ENCODE data around the gene TIMM10B. TPM values are rescaled to one million over a fixed set of nuclear protein-coding genes. Genes with fewer than 3 reads are reported as not detected.

The TIMM10B gene
- total RNA-seq, 1 donor = 49.7 TPM

GRCh38 chr11:6523253-6523652 is 42.0 kb downstream of the TIMM10B start:
- no peak for TF ChIP-seq CTCF (IDR thresholded peaks at IDR 0.05; ENCODE audit: insufficient read depth, low read depth, low read length)
- no peak overlapping the region for H3K4me3 ChIP-seq (ENCODE audit: low read depth, low read length)
- DNase-seq (ENCODE audit: low read depth) = peak; percentile 53

- DNase-seq (ENCODE audit: low read depth) = no peak
- no peak overlapping the region for H3K4me3 ChIP-seq (ENCODE audit: low read depth, low read length)
- no peak for TF ChIP-seq CTCF (IDR thresholded peaks at IDR 0.05; ENCODE audit: insufficient read depth, low read depth, low read length)
These were observed 45.3 kb downstream of the TIMM10B start for GRCh38 chr11:6526411-6527135.

GRCh38 chr11:6529266-6529665 is 48.0 kb downstream of the TIMM10B start:
- H3K4me3 ChIP-seq (ENCODE audit: low read depth, low read length) = no peak overlapping the region
- TF ChIP-seq CTCF (IDR thresholded peaks at IDR 0.05; ENCODE audit: insufficient read depth, low read depth, low read length) = no peak
- DNase-seq (ENCODE audit: low read depth) = no peak

GRCh38 chr11:6530848-6531247 is 49.5 kb downstream of the TIMM10B start:
- no peak for DNase-seq (ENCODE audit: low read depth)
- no peak overlapping the region for H3K4me3 ChIP-seq (ENCODE audit: low read depth, low read length)
- no peak for TF ChIP-seq CTCF (IDR thresholded peaks at IDR 0.05; ENCODE audit: insufficient read depth, low read depth, low read length)

DNA sequence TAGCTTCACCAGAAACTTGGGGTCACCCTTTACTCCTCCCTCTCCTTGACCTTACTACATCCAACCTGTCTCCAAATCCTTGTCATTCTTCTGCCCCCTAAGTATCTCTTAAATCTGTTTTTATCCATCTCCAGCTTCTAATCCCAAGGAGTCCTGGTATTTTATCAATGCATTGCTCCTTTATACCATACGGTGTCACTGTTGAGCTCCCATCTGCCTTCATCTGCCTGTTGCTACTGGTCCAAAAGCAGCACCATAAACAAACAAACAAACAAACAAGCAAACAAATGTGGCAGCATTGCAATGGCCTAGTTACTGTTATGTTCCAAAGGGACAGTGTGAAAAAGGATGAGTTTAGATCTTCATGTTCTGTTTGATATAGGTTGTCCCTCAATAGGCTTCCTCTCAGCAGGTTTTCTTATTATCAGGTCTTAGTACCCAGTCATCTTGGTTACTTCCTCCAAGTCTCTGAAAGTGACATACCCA is 50.0 kb downstream of the TIMM10B start:
- peak; percentile 74 for TF ChIP-seq CTCF (IDR thresholded peaks at IDR 0.05; ENCODE audit: insufficient read depth, low read depth, low read length)
- no peak overlapping the region for H3K4me3 ChIP-seq (ENCODE audit: low read depth, low read length)
- DNase-seq (ENCODE audit: low read depth) = peak; percentile 55

Other genes with a start within 250 kb of the TIMM10B start
- gene FHIP1B, start 246.9 kb upstream of the TIMM10B start, total RNA-seq = 13.5 and 15.1 TPM in 2 replicates
- under 0.01 and 0.43 TPM in 2 replicates for gene CNGA4, start 242.4 kb upstream of the TIMM10B start, total RNA-seq
- under 0.01 TPM in 1 of 2 replicates, not detected in the other for gene CCKBR, start 221.7 kb upstream of the TIMM10B start, total RNA-seq
- 142 and 374 TPM in 2 replicates for gene CAVIN3, start 161.0 kb upstream of the TIMM10B start, total RNA-seq
- 35.0 and 37.7 TPM in 2 replicates for gene SMPD1, start 91.0 kb upstream of the TIMM10B start, total RNA-seq
- gene APBB1, start 62.4 kb upstream of the TIMM10B start, total RNA-seq = 35.4 and 42.2 TPM in 2 replicates
- gene HPX, start 40.5 kb upstream of the TIMM10B start, total RNA-seq = under 0.01 TPM in 1 of 2 replicates, not detected in the other
- gene TRIM3, start 7.6 kb upstream of the TIMM10B start, total RNA-seq = 22.0 and 23.5 TPM in 2 replicates
- 61.2 and 66.9 TPM in 2 replicates for gene ARFIP2, start 170 bp upstream of the TIMM10B start, total RNA-seq
- gene DNHD1, start 15.8 kb downstream of the TIMM10B start, total RNA-seq = 6.1 and 7.3 TPM in 2 replicates
- 8.7 and 13.4 TPM in 2 replicates for gene RRP8, start 122.1 kb downstream of the TIMM10B start, total RNA-seq
- 298 and 323 TPM in 2 replicates for gene ILK, start 122.3 kb downstream of the TIMM10B start, total RNA-seq
- gene TAF10, start 130.7 kb downstream of the TIMM10B start, total RNA-seq = 28.0 and 28.9 TPM in 2 replicates
- gene TPP1, start 137.9 kb downstream of the TIMM10B start, total RNA-seq = 98.4 and 110 TPM in 2 replicates
- gene DCHS1, start 174.3 kb downstream of the TIMM10B start, total RNA-seq = 33.7 and 63.8 TPM in 2 replicates
- gene MRPL17, start 201.8 kb downstream of the TIMM10B start, total RNA-seq = 58.6 and 70.0 TPM in 2 replicates